Testis (tissue), 2 donors: ENCODE measurements around the gene HOXA6.

Experiments
- POLR2A ChIP-seq: fragments of 450-650 bp; IDR thresholded peaks from one replicate; pipeline ENCODE4 v1.6.1; 2017; ENCODE audit warnings: antibody characterized with exemption, mild to moderate bottlenecking, moderate library complexity
- TF ChIP-seq, protein P1 (sequence below), 3 experiments: fragments of 450-650 bp in 2 of 3; fragments of 200-600 bp in 1 of 3; sonication (generic) in 1 of 3; IDR thresholded peaks; one replicate each; pipeline ENCODE4 v1.5.1; 2016 to 2019; ENCODE audit warnings: antibody characterized with exemption in 3 of 3, mild to moderate bottlenecking in 2 of 3, moderate library complexity in 1 of 3

DNA sequence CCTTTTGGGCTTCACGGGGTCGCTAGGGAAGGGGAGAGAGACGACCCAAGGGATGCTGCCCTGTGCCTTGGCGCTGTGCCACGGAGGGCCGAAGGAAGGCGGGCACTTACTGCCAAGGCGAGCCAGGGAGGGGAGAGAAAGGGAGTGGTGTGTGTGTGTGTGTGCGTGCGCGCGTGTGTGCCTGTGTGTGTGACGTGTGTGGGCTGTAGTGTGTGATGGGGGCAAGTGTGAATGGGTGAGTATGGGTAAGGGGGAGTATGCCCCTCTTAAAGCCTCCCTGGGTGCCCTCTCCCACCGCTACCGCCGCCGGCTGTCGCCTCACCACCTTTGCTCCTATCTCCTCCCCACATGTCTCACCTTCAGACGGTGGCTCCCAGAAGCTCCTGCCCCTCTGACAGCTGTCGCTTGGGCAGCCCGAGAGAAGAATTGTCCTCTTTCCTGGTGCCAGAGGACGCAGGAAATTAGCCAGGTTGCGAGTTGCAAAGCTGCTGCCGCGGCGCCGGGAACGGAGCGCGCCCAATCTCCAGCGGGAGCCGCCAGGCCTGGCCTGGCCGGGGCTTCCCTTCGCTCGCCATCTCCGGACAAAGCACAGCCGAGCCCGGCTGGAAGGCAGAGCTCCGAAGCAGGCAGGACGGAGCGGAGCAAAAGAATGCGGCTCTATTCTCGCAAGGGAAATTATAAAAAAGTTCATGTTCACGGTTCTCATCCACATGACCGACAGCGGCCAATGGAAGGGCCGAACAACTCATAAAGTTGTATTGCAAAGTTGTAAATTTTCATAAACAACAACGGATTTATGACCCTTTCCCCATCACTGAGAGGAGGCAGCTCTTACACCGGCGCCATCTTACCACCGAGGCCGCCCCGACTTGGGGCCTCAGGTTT lies 4.6 kb upstream of the HOXA6 start, which contains the start of gene HOXA3:
- TF ChIP-seq, protein P1, sequence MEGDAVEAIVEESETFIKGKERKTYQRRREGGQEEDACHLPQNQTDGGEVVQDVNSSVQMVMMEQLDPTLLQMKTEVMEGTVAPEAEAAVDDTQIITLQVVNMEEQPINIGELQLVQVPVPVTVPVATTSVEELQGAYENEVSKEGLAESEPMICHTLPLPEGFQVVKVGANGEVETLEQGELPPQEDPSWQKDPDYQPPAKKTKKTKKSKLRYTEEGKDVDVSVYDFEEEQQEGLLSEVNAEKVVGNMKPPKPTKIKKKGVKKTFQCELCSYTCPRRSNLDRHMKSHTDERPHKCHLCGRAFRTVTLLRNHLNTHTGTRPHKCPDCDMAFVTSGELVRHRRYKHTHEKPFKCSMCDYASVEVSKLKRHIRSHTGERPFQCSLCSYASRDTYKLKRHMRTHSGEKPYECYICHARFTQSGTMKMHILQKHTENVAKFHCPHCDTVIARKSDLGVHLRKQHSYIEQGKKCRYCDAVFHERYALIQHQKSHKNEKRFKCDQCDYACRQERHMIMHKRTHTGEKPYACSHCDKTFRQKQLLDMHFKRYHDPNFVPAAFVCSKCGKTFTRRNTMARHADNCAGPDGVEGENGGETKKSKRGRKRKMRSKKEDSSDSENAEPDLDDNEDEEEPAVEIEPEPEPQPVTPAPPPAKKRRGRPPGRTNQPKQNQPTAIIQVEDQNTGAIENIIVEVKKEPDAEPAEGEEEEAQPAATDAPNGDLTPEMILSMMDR (IDR thresholded peaks at IDR 0.05), result no peak
- no peak for TF ChIP-seq POLR2A
